IPS DF 4.7 (cell line): ENCODE data around the gene ATP8A1.
"Not testable (repeated sequence)": the region's sequence is repeated elsewhere in the genome, so short reads cannot be mapped to it uniquely, and the experiment has no call there.

Experiments used
- DNase-seq: peaks from one replicate; pipeline ENCODE4 v3.0.0-alpha.2; 2013; ENCODE audit warnings: low spot score; ENCODE audit errors: extremely low read depth

Gene ATP8A1

DNA sequence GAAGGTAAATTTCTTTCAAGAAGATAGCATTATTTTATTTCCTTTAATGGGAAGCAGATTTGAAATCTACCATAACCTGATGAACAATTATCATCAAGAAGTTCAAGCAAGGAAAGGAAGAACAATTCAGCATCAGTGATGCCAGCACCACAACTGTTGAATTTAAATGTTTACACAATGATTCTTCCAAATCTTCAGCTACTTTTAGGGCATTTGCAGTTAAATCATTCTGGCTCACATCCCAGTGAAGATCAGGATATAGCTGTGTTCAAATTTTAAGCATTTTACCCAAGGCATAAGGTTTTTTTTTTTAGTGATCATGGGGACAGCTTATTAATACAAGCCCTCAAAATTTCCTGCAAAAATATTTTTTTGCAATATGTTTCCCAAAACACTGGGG, 146.7 kb downstream of the ATP8A1 start:
- DNase-seq = no peak

DNA sequence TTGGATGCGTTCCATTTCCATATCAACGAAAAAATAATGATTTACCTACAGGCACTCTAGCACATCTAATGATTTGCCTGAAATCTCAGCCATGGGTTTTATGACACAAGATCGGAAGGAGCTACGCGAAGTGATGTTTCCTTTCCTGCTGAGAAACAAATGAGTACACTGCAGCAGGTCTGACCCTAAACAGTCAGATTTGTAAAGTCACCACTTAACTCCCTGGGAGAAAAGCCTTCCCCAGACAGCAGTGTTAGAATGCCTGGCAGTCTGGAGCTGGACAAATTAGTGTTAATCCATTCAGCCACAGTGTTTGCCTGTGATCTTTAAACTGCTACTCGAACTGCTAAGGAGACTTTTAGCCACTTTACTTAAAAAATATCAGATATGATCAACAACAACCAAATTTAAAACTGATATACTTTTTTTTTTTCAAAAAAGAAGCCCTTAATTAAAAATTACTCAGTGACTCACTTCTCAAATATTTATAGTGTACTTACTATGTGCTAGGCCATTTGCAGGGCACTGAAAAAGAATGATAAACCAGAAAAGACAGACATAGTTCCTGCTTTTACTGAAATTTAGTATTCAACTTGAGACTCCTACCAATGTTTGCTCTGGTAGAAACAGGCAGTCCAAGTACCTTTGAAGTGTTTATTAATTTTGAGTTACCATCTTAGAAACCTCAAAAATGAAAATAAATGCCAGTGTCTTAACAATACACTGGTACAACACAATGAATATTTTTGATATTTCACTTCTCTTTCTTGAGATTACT, 155.1 kb downstream of the ATP8A1 start:
- no peak for DNase-seq

DNA sequence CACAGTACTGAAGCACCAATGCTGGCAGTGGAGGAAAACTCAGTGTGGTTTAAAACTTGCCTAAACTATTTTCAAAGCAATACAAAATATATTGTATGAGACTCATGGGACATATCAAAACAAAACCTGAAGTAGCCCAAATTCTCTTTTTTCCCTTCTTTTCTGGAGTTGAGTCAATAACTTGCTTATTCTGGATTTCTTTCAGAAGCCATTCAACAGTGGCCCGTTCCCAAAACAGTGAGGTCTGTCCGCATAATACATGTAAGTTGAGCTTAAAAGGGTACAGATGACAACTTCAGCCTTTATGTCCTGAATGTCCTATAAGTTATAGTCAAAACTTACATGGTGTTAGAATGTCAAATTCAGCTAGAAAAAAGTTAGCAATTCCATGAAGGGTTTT, 158.9 kb downstream of the ATP8A1 start:
- no peak for DNase-seq

DNA sequence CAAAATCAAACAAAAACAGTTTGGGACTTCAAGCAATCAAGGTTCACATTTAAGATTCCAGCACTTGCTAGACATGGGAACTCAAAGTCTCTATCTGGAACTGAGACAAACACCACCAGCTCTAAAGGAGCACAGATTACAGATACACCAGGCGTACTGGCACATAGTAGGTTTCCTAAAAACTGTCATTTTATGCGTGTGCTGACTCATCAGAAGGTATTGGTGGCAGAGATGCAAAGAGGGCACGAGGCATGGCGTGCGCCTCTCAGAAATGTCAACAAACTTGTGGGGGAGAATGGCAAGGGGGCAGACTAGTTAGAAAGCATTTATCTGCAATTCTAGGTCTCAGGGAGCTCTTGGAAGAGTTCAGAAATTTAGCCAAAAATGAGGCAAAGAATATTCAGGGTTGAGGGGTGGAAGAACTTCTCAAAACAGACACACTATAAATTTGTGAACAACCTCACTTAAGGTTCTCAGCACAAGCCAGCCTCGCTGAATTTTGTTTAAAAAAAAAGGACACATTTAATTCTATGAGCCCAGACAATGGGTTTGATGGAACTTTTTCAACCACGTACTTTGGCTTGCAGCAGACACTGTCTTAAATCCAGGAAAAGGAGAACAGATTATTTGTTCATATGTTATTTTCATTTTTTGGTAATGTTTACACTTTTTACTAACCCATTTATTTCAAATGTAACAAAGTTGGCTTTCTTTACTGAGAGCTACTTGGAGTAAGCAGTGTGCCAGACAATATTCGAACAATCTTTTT, 159.6 kb downstream of the ATP8A1 start:
- DNase-seq = no peak

DNA sequence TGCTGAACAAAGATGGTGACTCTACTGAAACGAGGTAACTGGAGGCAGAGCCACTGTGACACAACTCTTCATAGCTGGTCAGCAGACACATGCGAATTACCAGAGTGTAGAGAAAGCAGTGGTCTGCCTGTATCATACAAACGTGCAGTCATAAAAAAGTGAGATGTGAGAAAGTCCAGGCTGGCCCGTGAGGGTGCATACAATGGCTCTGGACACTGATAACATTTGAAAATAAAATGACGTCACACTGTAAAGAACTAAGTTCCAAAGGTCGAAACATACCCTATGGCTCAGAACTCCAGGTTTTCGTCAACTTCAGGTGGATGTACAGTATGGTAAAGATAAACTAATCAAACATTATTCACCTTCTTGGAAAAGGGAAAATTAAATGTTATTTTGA, 163.9 kb downstream of the ATP8A1 start:
- no peak for DNase-seq

DNA sequence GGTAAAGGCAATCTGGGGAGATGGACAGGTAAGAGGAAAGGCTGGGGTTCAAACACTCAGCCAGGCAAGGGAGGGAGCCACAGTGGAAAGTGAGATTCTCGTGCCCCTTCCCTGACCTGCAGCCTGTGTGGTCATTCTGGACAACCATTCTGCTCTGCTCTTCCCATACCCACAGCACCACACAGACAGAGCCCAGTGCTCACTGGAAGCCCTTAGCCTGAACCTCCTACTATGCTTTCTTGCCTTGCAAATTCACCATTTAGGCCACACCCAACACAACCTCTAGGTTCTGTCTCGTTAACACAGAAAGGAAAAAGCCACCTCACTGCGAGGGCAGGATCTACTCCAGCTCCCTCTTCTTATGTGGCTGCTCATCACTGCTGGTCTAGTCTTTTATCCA, 166.9 kb downstream of the ATP8A1 start:
- DNase-seq = no peak

DNA sequence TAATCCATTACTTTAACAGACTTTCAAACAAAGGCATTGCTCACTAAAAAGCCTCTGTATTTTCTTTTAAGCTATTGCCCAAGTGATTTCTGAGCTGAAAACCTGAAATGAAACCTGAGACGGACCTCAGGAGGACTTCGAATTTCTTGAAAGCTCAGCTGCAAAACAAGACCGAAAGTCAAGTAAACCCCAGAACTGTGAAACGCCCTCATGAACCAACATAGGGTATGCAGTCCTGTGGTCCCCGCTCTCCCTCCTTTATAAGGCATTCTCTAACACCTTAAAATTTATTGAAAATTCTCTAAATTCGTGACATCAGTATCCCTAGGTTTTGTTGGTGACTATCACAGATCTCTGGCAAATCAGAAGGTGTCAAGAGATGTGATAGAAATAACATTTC, 167.8 kb downstream of the ATP8A1 start:
- DNase-seq = no peak

DNA sequence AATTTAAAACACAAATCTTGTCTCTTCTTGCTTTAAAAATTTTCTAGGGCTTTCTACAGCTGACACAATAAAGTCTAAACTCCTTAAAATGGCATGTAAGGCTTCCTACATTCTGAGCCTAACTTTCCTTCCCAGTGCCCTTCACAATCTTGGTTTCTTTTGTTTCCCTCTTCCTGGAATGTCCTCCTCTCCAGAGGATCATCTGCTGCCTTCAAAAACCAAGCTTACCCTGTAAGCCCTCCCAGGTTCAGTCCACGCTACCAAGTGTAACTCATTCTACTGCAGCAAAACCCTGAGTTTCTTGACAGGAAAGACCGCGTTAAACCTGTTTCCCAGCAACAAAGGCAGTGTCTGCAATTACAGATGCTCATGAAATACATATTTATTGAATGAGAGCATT, 168.4 kb downstream of the ATP8A1 start:
- DNase-seq = no peak

DNA sequence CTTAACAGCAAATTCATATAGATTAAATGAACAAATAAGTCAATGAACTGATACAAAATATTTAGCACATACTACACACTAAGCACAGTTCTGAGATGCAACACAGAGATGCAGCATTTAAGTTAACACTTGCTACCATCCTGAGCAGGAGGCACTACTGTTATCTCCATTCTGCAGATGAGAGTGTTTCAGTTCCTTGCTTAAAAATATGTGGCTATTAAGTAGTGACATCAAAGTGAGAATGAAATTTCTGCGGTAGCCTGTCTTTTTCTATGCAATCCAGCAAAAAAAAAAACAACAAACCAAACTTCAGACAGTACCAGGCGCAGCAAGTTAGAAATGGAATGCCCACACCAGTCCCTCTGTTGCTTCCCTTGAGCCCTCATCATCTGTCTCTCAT, 168.8 kb downstream of the ATP8A1 start:
- no peak for DNase-seq

DNA sequence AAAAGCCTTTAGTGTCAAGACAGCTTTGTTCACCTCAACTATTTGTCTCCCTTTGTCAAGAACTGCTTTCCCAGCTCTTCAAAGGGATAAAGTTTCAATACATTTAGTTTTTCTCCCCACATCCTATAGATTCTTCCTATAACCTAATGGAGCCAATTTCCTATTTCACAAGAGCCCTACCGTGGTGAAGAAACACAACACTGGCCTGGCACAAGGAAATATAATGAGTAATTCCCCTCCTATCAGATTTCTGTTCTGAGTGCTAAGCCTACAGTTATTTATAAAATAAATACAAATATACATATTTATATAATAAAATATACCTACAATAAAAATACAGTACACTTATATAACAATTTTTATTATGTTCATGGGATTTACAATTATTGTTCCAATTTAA, 169.7 kb downstream of the ATP8A1 start:
- no peak for DNase-seq

DNA sequence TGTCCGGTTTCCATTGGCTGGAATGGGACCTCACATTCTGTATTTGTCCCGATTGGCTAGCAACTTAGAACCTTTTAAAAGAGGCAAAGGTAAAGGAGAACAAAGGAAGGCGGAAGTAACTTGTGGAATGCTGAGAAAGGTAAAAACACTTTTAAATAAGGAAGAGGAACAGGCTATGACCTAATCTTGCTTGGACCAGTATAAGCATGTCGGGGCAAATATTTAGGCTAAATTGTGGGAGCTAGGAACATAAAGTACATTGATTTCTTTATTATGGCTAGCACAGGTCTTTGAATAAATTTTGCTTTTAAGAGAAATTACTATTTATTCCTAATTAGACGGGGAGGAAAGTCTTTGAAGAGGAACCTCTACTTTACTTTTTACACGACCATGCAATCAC, 170.7 kb downstream of the ATP8A1 start:
- DNase-seq = not testable (repeated sequence)

DNA sequence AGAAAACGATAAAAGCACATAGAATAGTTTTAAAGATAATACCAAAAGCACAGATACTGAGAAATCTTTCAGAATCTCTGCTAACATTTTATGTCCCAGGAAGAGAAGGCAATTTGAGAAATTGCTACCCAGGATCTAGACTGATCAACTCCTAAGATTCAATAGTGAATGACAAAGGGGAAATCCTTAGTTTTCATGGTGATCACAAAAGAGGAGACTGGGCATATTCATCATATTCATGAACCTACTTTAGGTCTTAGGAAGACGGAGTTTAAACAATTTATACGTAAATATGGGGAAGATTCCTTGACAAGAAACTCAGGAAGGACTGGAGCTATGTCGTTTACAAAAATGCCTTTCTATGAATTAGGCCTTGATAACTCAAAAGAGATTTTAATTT, 172.3 kb downstream of the ATP8A1 start:
- DNase-seq = no peak

DNA sequence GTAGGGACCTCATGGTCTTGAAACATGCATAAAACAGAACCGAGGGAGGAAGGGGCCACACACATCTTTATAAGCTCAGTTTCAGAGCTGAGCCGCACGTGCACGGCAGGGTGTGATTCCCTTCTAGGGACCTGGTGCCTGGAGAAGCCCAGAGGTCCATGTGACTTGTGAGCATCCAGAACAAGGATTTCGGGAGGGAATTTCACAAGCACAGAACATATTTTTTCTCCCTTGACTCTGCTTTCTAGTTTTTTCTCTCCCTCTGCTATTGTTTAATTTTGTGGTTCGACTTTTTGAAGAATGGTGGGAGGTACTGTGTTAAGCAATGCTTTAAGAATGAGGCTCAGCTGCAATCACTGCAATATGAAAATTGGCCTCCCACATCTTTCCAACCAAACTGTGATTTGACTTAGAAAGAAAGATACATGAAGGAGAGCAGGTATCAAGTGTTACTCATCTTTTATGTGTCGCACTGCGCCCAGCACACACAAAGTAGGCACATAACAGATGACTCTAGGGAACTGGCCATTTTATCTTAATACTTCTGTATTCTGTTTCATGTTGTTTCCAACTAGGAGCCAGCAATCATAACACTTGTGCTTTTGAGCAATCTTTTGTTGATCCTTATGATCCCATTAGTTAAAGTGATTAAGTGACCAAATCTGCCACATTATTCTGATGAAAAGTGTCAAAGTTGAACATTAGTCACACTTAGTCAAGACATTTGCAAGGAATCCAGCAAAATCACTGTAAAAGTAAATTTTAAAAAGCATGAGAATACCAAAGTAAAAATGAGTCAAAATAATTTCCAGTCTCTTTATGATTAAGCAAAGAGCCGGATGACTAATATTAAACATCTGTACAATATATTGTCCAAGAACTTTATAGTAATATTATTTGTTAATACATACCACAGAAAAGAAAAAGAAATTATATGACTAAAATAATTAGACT, 173.2 kb downstream of the ATP8A1 start:
- no peak for DNase-seq

DNA sequence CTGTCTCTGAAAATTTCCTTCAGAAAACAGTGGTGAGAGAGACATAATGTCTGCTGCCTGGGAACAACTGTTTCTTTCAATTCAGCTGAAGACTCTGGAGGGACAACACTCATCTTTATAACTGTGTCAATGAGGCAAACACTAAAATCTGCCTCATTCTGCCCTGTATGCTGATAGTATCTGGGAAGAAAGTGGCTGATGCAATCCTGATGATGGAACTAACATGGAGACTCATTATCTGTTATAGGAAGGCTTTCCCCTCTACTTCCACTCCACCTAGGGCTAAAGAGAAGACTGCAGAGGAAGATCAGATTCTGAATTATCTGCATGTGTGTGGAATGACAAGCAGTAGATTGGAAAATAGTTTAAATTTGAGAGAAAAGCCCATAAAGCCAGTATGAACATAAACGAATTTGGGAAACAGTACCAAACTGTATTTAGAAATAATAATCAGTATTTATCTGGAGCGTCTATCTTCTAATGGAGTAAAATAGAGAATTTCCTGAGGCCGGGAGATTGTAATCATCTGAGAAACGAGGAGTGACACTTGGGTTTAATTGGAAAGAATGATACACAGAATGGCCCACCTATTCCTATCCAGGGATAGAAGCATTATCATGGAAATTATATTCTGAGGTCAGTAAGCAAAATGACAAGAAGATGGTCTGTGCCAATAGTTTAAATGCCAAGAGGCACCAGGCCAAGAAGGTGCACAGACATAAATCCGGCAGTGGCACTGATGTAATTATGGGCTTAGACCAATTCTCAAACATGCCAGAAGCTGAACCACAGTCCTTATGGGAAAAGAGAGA, 174.2 kb downstream of the ATP8A1 start:
- no peak for DNase-seq

DNA sequence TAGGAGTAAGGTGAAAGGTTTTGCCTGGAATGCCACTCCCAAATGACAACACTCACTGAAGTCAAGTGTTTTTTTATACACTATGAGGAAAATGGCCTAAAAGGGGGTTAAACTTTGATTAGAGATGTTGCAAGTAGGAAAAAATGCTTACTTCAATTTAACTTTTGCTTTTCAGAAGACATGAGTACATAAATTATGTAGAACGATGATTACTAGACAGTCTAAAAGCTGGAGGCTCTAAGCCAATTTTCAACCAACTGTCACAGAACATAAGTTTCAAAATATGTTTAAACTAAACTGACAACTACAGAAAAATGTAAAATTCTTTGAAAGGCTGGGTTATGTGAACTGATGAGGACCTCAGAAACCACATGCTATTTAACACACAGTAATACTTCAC, 176.2 kb downstream of the ATP8A1 start:
- no peak for DNase-seq

DNA sequence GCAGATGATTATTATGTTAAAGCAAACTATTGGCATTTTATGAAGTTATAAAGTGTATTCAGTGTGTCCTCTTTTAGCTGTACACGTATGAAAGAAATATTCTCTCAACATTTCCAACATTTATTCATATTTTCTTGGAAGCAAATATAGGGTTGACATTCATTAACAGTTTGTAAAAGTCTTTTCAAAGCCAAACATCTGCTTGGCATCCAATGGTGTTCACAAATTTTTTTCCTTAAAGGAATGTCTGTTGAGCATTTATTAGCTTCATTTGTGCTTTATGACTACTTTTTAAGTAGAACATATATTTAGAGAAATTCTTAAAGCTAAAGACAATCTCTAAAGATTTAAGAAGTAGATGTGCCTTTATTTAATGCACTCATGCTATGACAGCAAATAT, 176.6 kb downstream of the ATP8A1 start:
- DNase-seq = no peak

DNA sequence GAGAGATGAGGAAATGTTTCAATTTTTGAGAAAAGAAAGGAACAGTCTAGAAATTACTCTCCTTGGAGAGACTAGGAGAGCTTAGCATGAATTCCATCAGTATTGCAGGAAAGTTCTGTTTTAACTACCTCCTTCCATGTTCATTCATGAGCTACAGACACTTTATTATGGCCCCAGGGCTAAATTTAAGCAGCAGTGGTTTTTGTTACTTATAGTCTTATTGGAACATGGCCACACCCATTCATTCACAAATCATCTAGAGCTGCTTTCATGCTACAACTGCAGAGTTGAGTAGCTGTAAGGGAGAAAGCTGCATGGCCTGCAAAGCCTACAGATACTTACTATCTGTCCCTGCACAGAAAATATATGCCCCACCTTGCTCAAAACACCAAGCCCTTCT, 178.0 kb downstream of the ATP8A1 start:
- DNase-seq = no peak

DNA sequence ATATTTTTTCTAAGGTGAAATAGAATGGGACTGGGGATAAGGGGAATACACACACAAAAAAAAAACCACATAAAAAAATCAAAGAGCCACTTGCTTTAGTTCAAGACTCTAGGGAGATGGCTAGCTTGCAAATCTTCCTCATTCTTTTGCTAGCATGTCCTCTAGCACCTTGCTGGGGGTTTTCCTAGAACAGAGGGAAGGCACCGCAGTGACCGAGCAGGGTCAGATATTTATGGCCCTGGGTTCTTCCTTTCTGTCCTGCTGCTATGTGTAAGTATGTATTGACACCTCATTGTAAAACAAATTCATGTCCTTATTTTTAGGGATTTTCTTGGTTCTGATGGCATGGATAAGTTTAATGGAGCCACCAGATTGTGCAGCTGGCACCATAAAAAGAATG, 178.4 kb downstream of the ATP8A1 start:
- DNase-seq = no peak

DNA sequence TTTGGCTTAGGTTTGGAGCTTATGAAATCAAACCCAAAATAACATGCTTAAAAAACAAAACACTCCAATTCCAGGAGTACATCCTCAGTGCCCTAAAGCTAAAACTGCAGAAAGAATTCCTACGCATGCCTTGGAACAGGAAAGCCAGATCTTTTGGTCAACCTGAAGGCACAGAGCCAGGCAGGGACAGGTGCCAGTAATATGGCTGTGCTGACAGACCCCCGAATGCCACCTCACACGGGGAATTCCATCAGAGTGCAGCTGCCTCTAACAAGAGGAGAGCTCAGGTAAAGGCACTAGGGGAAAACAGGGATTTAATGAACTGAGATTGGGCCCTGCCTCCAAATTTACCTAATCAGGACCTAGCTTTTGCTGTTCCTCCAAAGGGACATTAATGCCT, 182.5 kb downstream of the ATP8A1 start:
- no peak for DNase-seq

DNA sequence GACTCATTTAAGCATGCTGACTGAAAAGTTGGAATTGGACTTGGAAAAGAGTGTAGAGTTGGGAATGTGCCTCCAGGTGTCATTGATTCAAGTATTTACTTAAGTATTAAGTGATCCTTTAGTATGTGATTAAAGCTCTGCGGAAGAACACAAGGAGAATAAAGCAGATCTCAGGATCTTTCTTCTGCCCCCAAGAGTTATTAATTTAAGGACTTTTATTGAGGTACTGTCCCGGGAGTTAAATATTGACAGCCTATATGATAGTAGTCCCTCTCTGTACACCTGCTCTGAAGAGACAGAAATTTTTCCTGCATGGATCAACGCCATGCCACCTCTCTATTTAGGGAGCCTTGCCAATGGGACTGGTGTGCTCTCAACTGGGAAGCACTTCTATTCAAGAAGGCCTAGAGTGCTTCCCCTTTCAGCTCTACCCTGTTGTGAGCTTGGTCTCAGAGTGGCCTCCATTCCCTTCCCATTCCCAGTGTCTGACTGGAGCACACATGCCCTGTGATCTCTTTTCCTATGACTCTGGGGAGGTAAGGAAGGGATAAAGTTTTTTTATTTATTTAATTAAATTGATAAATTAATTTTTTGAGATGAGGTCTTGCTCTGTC, 183.7 kb downstream of the ATP8A1 start:
- no peak for DNase-seq

DNA sequence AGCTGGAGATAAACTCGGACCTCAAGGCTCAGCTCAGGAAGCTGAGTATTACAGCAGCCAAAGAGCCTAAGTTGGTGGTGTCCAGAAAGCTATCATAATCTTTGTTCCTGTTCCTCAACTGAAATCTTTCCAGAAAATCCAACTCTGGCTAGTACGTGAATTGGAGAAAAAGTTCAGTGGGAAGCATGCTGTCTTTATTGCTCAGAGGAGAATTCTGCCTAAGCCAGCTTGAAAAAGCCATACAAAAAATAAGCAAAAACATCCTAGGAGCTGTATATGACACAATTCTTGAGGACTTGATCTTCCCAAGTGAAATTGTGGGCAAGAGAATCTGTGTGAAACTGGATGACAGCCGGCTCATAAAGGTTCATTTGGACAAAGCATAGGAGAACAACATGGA, 185.0 kb downstream of the ATP8A1 start:
- DNase-seq = no peak
